Measurements from ENCODE around the gene GSN.

DNA sequence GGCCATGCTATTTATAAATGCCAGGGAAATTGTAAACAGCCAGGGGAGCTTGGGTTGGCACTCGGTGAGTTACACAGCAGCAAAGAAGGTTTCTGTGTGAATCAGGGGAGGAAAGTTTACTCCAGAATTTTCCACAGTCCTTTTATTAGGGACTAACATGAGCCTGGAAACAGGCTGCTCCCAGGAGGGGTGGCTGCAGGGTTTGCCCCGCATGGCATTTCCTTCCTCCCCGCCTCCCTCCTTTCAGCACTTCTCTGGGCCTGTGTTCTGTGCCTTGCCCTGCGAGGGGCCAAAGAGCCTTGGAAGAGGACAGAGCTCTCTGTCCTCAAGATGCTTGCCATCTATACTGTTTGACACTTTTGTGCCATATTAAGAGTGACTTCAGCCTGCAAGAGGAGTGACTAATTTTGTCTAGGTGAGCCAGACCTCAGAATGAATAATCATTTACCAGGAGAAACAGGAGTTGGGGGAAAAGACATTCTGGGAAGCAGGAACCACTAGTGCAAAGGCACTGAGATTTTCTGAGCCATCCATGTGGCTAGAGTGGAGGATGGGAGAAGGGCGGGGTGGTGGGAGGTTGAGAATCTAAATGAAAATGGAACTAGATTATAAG lies 1.8 kb downstream of the GSN start:
- TF ChIP-seq, protein P1, sequence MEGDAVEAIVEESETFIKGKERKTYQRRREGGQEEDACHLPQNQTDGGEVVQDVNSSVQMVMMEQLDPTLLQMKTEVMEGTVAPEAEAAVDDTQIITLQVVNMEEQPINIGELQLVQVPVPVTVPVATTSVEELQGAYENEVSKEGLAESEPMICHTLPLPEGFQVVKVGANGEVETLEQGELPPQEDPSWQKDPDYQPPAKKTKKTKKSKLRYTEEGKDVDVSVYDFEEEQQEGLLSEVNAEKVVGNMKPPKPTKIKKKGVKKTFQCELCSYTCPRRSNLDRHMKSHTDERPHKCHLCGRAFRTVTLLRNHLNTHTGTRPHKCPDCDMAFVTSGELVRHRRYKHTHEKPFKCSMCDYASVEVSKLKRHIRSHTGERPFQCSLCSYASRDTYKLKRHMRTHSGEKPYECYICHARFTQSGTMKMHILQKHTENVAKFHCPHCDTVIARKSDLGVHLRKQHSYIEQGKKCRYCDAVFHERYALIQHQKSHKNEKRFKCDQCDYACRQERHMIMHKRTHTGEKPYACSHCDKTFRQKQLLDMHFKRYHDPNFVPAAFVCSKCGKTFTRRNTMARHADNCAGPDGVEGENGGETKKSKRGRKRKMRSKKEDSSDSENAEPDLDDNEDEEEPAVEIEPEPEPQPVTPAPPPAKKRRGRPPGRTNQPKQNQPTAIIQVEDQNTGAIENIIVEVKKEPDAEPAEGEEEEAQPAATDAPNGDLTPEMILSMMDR (IDR thresholded peaks at IDR 0.05): no peak
- TF ChIP-seq POLR2A (IDR thresholded peaks at IDR 0.05): no peak
